Measurements from ENCODE around the gene IFITM5. TPM values are rescaled to one million over a fixed set of nuclear protein-coding genes. Genes with fewer than 3 reads are reported as not detected.

Gene IFITM5
- total and polyA plus RNA-seq, 9 of the 15 experiments (the other 6 are each of a cell fraction or from before 2014, with no cell fraction given), result 0.19 TPM; not detected in 8

GRCh38 chr11:332651-333480, 33.5 kb upstream of the IFITM5 start (continued):
- TF ChIP-seq BCOR (IDR thresholded peaks at IDR 0.05) (peak; percentile 97), ZNF12 (CRISPR knock-in tag; IDR thresholded peaks at IDR 0.05) (peak; percentile 64; the same call in 1 of the 2 replicates), DEAF1 (CRISPR knock-in tag; IDR thresholded peaks at IDR 0.05) (no peak), ZBTB34 (CRISPR knock-in tag; IDR thresholded peaks at IDR 0.05) (no peak)

GRCh38 chr11:331358-332060, 32.2 kb upstream of the IFITM5 start:
- WGBS (ENCODE audit: insufficient coverage, low coverage, missing lambda C conversion rate), result 92% methylated on average over 18 of the region's 19 CpGs
- Histone ChIP-seq H3K4me3 (no peak overlapping the region), H3K9me3 (replicated peaks; ENCODE audit: control insufficient read depth, insufficient read depth, low read depth, low read length) (peaks cover 7% of the 10 kb centered on the region; the same call in 1 of the 2 replicates), H3K4me1 (replicated peaks in 1 of 2; ENCODE audit: control insufficient read depth in 2 of 2, insufficient read depth in 2 of 2, low read length in 2 of 2) (peaks cover 52 to 54% of the 10 kb centered on the region in 2 experiments), H3K36me3 (ENCODE audit: control insufficient read depth, insufficient read depth, low read length) (no peaks in the 10 kb centered on the region), H3K9ac (ENCODE audit: insufficient read depth in 1 of 2, low read depth in 2 of 2, low read length in 2 of 2) (no peak overlapping the region), H3K4me2 (ENCODE audit: insufficient read depth, low read length) (no peak overlapping the region), H3K27me3 (ENCODE audit: control insufficient read depth in 2 of 2, insufficient read depth in 2 of 2, low read length in 2 of 2) (no peaks in the 10 kb centered on the region), H3K27ac (ENCODE audit: extremely low read depth, low read depth, low read length) (no peak overlapping the region), H4K20me1 (replicated peaks; ENCODE audit: control insufficient read depth, insufficient read depth, low read length) (no peaks in the 10 kb centered on the region), H3K79me2 (ENCODE audit: control insufficient read depth, insufficient read depth, low read length) (peaks cover 20% of the 10 kb centered on the region), H2AFZ (ENCODE audit: low read depth, low read length) (no peak overlapping the region), H3K9me1 (ENCODE audit: control insufficient read depth, insufficient read depth, low read length) (no peaks in the 10 kb centered on the region)
- ATAC-seq (no peak), FAIRE-seq (no peak), DNase-seq (ENCODE audit: extremely low read depth in 1 of 4, low spot score in 3 of 4) (no peak)
- TF ChIP-seq HEY1 (CRISPR knock-in tag; IDR thresholded peaks at IDR 0.05; ENCODE audit: borderline replicate concordance) (no peak), TFAP4 (CRISPR knock-in tag; IDR thresholded peaks at IDR 0.05; ENCODE audit: borderline replicate concordance) (0 out of 2 replicates have a peak, but pooled peaks have one; percentile 17), CBX1 (IDR thresholded peaks at IDR 0.05; ENCODE audit: low read depth) (peak; percentile 29; the same call in 1 of the 2 replicates), CBX3 (IDR thresholded peaks at IDR 0.05; ENCODE audit: borderline replicate concordance in 1 of 2, low read length in 2 of 2) (peak in 1 of 2 experiments; percentile 78; a peak in 1 of 3 replicates)
- intact Hi-C loops (cut with micrococcal nuclease) (no loop called here), in situ Hi-C loops (cut with MboI) (no loop called here)
- POLR2A ChIA-PET, result interaction anchor here (1.0 to 2.7 kb wide), 2 partner anchors 19 to 24 kb away, joined by 3 to 20 read pairs; no protein-coding TSS in a partner anchor
- no TSS peak for BruUV-seq (replicated peaks)
- CTCF ChIA-PET (ENCODE audit: low intra/inter-chr PET ratio), result no interaction called here

Measured in K562 (cell line).